ENCODE data around the gene ORC6.

- TF ChIP-seq CTCF (IDR thresholded peaks at IDR 0.05) = no peak
- no peak for TF ChIP-seq POLR2A (IDR thresholded peaks at IDR 0.05)
Observed at GRCh38 chr16:46739934-46740333, 50.5 kb downstream of the ORC6 start.
